G401.6 (cell line): ENCODE data around the gene HOXC6.
A peak's percentile ranks its signal among the peaks of the same experiment; 100 is the strongest.

ENCODE experiments used
- FAIRE-seq: peaks from 2 replicates; lab custom pipeline; 2012; peaks lifted over from hg19 to GRCh38; lab: Jason Lieb, UNC

Gene HOXC6

GRCh38 chr12:53990311-53991076, 37.7 kb upstream of the HOXC6 start:
- FAIRE-seq: no peak

- FAIRE-seq: no peak
Measured at GRCh38 chr12:53991077-53991460, 37.2 kb upstream of the HOXC6 start.

DNA sequence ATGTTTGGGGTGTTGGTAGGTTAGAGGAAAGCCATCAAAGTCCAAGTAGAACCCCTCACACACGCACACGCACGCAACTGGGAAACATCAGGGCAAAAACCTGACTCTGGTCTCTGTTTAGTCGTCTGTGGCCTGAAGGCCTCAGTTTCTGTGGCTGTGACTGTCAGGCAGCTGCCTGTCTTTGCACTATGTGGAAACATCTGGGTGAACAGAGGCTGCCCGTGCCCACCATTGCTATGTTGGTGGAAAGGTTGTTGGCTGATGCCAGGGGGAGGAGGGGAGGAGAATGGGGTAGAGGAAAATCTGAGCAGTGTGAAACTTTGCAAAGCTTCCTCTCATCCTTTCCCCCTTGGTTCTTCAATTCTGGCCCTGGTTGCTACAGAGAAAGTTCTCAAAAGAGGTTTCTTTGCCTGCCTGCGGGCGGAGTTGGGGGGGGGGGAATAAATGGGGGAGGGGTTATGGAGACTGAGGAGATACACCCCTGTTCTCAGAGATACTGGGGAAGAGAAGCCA, 35.8 kb upstream of the HOXC6 start:
- no peak for FAIRE-seq

DNA sequence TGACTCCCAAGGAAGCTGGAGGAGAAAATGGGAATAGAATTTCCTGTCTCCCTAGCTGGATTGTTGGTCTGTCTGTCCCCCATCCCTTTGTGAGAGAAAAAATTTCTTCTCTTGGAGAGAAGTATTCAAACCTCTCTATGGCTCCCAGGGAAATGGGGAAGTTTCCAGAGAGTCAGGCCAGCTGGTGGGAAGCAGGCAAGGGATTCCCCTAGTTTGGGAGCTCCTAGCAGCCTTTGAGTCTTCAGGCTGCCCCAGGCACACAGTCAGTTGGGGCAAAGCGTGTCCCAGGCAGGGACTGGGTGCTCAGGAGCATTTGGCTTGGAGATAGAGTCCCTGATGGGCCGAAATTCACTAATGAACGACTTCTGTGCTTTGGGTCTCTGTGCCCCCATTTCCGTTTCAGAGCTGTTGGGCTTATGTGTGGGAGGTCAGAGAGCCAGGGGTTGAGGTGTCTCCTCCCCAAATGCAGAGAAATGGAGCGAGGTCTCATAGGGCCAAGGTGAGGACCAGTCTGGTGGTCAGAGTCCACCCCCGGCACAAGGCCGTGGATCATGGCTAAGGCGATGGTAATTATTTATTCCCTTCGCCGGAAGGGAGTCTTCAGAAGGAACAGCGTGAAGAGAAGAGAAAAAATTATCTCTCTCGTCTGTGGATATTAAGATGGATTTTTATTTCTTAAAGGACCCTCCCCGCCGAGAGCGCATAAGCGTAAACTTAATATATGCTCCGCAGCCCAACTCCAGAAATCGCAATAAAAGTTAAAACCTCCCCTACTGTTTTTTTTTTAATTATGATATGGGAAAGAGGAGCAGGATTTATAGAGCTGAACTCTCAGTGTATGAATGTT, 34.9 kb upstream of the HOXC6 start:
- FAIRE-seq: no peak

DNA sequence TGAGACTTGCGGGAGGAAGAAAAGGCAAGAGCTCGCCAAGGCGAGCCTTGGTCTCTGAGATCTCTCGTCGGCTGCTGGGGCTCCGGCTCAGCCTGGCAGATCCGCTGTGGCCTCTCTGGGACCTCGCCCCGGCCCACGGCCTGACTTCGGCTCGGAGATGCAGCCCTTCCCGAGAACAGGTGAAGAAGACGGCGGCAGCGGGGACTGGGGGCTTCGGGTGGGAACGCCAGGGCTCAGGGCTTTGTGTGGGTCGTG, 34.3 kb upstream of the HOXC6 start:
- no peak for FAIRE-seq

GRCh38 chr12:53994264-53995001, 33.8 kb upstream of the HOXC6 start:
- FAIRE-seq: no peak

- FAIRE-seq: no peak
Measured at GRCh38 chr12:53995002-53995377, 33.2 kb upstream of the HOXC6 start.

DNA sequence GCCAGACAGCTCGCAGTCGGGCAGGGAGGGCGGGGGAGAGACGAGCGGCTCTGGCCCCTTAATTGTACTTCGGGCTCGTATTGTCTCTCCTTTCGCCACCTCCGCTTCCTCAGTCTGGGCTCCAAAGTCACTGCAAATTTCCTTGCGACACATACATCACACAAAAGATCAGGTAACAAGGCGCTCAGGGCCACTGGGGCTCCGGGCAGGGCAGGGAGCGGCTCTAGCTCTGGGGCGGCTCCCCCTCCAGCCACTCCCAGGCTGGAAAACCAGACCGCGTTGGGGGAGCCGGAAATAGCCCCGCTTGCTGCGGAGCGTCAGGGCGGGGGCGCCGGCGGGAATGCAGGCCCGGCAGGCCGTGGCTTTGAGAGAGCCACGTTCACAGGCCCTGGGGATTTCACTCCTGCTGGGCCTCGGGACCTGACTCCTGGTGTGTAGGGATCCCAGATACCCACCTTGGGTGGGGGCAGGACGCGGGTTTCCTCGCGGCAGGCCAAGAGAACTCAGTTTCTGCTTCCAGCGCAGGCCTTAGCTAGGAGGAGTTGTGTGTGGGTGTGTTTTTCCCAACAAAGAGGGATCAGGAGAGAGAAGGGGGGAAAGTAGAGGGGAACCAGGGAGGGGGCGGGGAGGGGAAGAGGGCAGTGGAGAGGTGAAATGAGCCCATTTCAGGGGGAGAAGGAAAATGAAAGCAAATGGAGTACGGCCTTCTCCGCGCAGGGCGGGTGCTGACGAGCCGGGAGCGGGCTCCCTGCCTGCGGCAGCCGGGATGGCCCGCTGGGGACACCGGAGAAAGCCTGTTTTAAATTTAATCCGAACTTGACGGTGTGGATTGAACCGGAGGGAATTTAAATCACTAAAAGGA, 32.6 kb upstream of the HOXC6 start:
- FAIRE-seq: peak; percentile 73

DNA sequence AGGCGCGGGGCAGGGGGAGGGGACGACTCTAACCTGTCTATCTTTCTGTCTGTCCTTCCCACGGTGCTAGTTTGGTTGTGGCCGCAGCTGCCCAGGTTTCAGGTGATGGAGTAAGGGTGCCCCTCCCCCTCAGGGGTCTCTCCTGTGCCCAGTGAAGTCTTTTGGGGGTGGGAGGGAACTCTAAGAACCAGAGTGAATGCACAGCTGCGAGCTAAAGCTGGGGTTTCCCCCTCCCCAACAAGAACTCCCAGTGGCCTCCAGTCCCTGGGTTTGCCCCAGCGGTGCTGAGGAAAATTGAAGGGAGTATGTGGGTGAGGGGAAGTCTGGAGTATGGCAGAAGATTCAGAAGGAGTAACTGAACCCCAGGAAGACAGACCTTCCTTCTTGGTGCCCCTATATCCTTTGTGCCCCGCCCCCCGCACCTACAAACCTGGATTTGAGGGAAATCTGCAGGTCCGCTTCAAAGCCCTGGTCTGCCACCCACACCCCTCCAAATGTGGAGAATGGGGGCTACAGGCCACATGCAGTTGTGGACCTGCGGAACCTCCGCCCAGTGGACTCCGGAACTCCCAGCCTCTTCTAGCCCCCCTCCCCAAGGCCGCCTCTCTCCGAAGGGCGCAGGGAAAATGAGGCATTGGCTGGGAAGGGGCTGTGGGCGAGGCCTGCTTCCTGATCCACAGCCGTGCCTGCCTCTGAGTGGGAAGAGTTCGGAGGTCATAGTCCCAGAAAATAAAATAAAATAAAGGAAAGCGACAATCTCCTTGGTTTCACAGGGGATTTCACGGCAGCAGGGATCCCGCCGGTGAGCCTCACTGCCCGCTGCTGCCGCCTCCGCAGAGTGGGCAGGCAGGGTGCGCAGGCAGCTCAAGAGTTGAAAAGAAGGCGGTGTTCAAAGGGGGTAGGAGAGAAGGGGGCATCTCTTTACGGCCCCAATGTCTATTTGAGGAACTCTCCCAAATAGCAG, 31.7 kb upstream of the HOXC6 start:
- no peak for FAIRE-seq

DNA sequence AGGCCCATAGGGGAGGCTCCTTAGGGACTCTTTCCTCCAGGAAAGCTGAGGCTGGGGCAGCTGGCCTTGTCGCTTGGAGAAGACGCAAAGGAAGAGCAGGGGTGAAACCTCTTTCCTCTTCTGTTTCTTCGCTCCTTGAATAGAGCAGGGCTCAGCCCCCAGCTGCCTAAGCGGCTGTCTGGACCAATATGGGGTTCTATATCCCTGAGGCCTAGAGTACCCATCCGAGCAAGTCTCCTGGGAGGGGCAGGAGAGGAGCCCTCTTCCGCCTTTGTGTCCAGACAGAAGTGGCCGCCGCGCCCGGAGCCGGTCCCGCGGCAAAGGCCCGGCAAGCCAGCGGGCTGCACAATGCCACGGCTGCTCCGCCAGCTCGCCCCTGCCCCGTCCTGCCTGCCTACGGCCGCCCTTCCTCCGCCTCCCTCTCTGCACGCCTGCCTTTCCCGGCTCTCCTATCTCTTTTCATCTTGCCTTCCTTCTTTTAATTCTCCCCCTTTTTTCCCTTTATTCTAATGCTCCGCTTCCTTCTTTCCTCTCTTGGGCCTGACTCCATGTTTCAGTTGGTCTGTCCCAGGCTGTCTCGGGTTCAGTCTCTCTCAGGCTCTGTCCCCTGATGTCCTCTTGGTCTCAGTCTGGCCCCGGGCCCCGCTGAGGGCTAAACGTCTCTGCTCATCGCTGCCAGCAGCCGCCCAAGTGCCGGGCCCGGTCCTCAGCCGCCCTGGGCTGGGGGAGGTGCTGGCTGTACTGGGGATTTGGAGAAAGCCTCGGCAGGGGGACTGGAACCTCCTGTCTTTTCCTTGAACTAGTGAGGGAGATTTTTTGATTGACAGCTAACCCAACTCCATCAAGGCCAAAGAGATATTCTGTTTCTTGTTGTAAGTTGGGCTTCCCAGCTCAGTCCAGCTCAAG, 30.8 kb upstream of the HOXC6 start:
- FAIRE-seq: peak; percentile 11

- no peak for FAIRE-seq
Measured at GRCh38 chr12:53998110-53998899, 29.9 kb upstream of the HOXC6 start.

GRCh38 chr12:53998900-53999236, 29.4 kb upstream of the HOXC6 start:
- no peak for FAIRE-seq

- FAIRE-seq: peak; percentile 84
Measured at GRCh38 chr12:53999559-54000115, 28.6 kb upstream of the HOXC6 start.

DNA sequence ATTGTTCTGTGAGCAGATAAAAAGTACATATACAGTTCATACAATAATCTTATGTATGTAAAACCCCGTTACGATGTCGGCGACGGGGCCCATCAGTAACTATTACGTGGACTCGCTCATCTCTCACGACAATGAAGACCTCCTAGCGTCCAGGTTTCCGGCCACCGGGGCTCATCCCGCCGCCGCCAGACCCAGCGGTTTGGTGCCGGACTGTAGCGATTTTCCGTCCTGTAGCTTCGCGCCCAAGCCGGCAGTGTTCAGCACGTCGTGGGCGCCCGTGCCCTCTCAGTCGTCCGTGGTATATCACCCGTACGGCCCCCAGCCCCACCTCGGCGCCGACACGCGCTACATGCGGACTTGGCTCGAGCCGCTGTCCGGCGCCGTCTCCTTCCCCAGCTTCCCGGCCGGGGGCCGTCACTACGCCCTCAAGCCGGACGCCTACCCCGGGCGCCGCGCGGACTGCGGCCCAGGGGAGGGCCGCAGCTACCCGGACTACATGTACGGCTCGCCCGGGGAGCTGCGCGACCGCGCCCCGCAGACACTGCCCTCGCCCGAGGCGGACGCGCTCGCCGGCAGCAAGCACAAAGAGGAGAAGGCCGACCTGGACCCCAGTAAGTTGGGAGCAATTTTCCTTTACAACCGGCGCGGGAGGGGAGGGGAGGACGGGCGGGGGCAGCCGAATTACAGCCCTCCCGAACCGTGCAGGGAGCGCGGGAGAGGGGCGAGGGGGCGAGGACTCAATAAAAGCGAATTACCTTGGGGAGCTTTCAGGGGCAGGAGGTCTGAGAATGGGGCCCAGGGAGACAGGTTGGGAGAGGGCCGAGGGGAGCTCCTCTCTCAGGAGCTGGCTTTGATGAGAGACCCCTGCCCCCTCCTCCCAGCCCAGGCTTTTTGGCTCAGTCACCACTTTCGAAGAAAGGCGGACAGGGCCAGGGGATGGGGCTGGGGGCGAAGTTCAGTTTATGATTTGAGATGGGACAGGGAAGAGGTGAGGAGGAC, 27.8 kb upstream of the HOXC6 start, which contains the start of gene HOXC9:
Gene HOXC9, plus strand, starts transcription at position 46 of the 999 bp plus-strand sequence. Its CDS starts 28 bp downstream, at position 74.
- FAIRE-seq: no peak

- FAIRE-seq: no peak
Measured at GRCh38 chr12:54001283-54002187, 26.7 kb upstream of the HOXC6 start.

GRCh38 chr12:54002278-54002914, 25.8 kb upstream of the HOXC6 start:
- peak; percentile 88 for FAIRE-seq
